HG02610 (cell line): ENCODE results near the gene CCDC24.

Experiments used
- ATAC-seq: cut with Tn5 transposase; IDR thresholded peaks from one replicate; pipeline ENCODE4 v1.9.1; 2021; ENCODE audit warnings: mild to moderate bottlenecking, moderate library complexity; ENCODE audit not compliant: unreplicated experiment

The CCDC24 gene

GRCh38 chr1:44036409-44037139 lies 45.2 kb downstream of the CCDC24 start:
- no peak for ATAC-seq

- ATAC-seq: no peak
Observed at GRCh38 chr1:44037154-44037553, 45.8 kb downstream of the CCDC24 start.

- no peak for ATAC-seq
Observed at GRCh38 chr1:44038876-44039657, 47.7 kb downstream of the CCDC24 start.

GRCh38 chr1:44040418-44040817 lies 49.0 kb downstream of the CCDC24 start:
- ATAC-seq: no peak

GRCh38 chr1:44040846-44041245 lies 49.4 kb downstream of the CCDC24 start:
- no peak for ATAC-seq

- ATAC-seq: no peak
Observed at GRCh38 chr1:44043176-44044070, 52.0 kb downstream of the CCDC24 start.

GRCh38 chr1:44044071-44044801 lies 52.8 kb downstream of the CCDC24 start:
- no peak for ATAC-seq

- no peak for ATAC-seq
Observed at GRCh38 chr1:44045064-44045463, 53.7 kb downstream of the CCDC24 start.
